Stimulated activated CD4-positive, alpha-beta T cell treated with anti-CD3 and anti-CD28 coated beads, Interleukin-15, amount 100 ng/mL, for 24 hours (primary cell): ENCODE results near the gene OR13J1.

Source experiments
- DNase-seq: peaks from one replicate; pipeline ENCODE4 v3.0.0-alpha.2; 2020

Gene OR13J1

DNA sequence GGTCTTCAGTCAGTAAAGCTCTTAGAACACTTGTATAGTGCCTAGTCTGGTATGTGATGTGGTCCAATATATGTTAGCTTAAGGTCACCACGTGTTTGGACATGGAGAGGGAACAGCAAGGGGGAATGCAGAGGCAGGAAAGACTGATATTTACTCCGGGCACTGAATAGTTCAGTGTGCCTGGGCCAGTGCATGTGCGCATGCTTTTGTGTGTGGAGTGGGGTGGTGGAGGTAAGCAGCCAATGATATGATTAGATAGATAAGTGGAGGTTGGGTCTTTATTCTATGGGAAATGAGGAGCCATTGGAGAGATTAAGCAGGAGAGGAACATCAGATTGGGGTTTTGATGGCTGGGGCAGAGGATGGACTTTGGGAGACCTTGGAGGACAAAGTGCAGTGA lies 14.0 kb downstream of the OR13J1 start:
- DNase-seq = no peak

GRCh38 chr9:35854091-35854762 lies 16.0 kb downstream of the OR13J1 start:
- DNase-seq = no peak

GRCh38 chr9:35852876-35853865 lies 17.0 kb downstream of the OR13J1 start:
- no peak for DNase-seq

GRCh38 chr9:35852267-35852815 lies 17.9 kb downstream of the OR13J1 start:
- DNase-seq = no peak

DNA sequence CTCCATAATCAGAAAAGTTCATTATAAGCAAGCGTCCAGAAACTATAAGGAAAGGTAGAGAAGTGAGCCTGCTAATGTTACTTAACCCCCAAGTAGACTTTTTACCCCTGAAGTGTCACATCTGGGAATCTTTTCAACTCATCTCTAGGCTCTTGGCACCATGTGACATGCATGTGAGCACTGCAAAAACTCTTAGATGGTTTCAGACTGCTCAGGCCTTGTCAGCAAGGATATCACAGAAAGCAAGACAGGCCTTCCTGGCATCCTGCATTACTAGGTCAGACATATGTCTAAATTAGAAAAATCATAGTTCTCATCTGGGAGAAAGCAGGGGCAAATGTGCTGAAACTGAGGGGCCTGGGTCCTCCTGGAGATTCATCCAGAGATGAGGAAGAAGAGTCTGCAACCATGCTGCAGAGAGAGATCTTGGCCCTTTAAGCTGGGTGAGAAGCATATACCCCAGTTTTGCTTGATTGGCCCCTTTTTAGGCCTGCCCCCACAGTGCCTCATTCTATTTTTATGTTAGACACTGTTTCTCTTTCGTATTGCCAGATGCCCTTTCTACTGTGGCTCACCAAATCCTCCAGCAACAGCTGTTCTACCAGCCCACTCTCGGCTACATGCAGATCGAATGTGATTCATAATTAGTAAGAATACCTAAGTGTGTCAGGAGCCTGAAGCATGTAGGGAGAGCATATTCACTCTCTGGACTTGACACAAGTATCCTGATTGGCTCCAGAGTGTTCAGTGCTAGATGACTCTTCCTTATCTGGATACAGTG lies 22.2 kb downstream of the OR13J1 start:
- peak; percentile 53 for DNase-seq

GRCh38 chr9:35845824-35846771 lies 24.1 kb downstream of the OR13J1 start:
- DNase-seq = no peak

DNA sequence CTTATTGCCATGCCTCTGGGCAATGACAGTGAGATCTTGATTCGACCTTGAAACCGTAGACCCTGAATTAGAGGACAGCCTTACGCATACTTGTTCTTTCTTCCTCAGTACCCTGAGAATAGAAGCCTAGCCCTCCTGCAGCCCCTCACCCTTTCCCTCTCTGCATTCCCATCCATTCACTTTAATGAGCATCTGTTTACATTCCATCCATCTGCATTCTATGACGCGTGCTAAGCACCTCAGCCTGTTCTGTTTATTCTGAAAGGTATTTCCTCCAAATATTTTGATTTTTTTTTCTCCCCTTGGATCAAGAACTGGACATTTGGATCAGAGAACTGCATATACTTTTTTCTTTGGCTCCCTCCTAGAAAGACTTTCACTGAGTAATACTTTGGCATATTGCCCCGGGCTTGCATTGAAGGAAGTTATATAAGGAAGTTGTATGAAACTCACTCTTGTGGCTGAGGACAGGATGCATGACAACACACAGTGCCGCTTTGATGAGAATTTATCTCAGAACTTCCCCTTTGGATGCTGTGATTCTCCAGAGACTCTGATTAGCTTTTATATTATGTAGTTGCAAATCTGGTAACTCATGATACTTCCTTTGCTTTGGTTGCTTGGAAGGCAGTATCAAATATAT lies 25.5 kb downstream of the OR13J1 start:
- no peak for DNase-seq

DNA sequence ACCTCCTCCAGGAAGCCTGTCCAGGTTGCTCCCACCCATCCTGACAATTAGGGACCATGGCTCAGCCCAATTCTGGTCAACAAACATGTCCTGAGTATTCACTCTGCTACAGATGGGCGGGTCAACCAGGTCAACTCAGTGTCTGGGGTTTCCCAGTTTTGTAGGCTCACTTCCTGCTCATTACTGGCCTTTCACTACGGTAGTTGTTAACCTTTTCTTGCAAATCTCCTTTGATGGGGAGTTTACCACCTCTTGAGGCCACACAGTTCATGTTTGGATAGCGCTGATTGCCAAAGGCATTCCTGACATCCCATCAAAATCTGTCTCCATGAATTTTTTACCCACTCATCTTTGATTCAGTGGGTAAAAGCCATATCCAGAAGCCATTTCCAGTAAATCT lies 27.4 kb downstream of the OR13J1 start:
- DNase-seq = no peak

GRCh38 chr9:35842020-35842745 lies 28.0 kb downstream of the OR13J1 start:
- DNase-seq = no peak

- DNase-seq = no peak
These were observed 28.6 kb downstream of the OR13J1 start for GRCh38 chr9:35841645-35841900.

GRCh38 chr9:35840881-35841644 lies 29.1 kb downstream of the OR13J1 start:
- no peak for DNase-seq

DNA sequence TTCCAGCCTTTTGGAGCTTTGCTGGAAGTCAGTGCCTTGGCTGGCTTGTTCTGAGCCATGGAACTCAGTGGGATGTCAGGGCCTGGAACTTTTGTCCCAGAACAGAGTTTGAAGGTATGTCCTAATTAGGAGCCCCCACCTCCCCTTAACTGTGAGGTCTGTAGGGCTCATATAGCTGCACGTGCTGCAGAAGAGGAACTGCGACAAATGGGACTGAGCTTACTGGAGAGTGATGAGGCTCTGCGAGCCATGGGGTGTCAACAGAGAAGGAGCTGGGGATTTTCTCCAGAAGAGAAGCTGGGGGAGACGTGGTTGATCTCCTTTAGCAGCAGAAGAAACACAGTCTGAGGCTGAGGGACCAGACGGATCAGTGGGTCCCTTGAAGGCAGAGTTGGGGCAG lies 30.3 kb downstream of the OR13J1 start:
- DNase-seq = no peak

GRCh38 chr9:35836595-35836994 lies 33.6 kb downstream of the OR13J1 start:
- no peak for DNase-seq

DNA sequence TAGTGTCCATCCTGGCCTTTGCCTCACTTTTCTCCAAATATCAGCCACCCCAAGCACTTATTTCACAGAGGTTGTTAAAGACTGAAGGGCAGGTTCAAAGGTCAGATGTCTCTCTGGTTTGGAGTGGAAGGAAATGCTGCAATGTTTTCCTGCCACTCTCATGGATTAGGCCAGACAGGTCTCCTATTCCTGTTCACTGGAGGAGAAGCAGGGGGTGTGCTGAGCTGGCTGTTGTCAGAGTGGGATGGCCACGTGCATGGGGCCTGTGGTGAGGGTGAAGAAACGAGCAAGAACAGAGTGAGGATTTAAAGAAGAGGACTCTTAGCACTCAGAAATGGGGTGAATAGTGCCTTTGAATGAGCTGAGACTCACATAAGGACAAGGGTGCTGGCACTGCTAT lies 34.4 kb downstream of the OR13J1 start:
- DNase-seq = no peak

DNA sequence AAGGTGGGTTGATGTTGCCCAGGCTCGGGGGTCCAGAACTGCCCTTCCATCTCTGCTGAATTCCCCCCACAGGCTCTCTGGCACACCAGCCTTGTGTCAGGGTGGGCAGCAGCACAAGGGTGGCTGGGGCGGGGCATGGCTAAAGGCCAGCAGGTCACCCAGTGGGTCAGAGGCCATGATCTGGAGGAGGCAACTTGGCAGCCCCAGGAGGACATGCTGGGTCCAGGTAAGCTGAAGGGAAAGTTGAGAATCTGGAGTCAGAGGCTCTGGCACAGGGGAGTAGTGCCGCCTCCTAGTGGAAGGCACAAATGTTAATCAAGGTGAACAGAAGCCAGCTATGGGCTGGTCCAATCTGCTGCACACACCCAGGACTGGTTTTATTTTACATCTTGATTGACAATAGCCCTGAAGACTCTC lies 35.0 kb downstream of the OR13J1 start:
- DNase-seq = no peak

DNA sequence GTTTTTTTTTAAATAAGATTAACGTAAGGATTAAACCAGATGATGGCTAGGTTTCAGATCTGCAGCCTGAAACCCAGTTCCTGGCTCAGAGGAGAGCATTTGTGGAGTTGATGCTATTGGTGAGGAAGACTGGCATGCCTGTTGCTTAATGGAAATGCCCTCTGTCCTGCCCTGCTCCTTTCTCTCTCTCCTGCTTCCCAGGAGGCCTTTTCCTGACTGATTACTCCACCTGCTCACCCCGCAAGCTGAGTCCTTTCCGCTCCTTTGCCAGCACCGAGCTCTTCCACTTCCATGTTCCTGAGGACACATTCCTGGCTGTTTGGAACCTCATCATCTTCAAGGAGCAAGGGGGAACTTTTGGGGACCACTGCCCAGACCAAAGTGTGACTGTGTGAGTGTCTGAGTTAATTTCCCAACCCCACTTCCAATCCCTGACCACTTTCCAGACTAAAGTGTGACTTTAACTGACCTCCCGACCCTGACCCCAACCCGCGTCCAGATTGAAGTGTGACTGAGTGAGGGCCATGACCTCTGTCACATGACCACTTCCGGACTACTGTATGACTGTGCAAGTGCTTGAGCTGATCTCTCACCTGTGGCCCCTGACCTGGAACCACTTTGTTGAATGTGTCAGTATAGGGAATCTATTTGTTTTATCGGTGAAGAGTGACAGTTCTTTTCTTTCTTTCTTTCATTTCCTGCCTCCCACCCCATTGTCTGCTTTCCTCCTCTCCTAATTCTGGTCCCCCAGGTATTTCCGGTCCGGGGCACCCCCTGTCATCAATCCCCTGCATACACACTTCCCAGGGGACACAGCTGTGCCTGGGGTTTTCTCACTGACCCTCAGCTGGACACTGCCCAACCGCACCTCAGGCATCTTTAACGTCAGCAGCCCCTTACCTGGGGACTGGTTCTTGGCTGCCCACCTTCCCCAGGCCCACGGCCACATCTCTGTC lies 35.7 kb downstream of the OR13J1 start:
- no peak for DNase-seq

DNA sequence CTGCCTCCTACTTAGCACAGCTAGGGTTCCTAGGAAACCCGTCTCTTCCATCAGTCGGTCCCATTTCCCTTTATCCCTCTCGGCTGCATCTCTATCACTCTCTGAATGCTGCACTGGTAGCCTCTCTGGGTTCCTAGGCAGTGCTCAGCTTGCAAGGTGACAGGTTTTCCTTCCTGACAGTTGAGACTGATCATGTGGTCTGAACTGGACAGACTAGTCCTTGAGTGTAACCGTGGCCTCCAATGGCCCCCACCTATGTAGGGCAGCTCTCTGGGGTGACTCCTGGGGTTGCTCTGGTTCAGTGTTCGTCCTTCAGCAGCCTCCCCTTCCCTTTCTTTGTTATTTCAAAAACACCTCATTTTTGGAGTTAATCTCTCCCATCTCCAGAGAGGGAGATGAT lies 37.4 kb downstream of the OR13J1 start:
- DNase-seq = no peak

- no peak for DNase-seq
These were observed 39.2 kb downstream of the OR13J1 start for GRCh38 chr9:35831040-35831439.

- DNase-seq = no peak
These were observed 40.5 kb downstream of the OR13J1 start for GRCh38 chr9:35829764-35830096.
